Coronary artery (tissue), 2 donors: ENCODE data around the gene RESP18.

Source experiments
- DNase-seq: peaks from one replicate; pipeline ENCODE4 v3.0.0-alpha.2; 2017; ENCODE audit warnings: low spot score
- H3K27ac ChIP-seq, 2 donors: fragments of 200-600 bp; sonication (generic); one replicate each; pipeline ENCODE4 v1.5.1; 2016 to 2019
- H3K4me3 ChIP-seq: fragments of 200-600 bp; sonication (generic); 2 replicates; pipeline ENCODE4 v1.5.1; 2016; ENCODE audit warnings: mild to moderate bottlenecking, moderate library complexity
- TF ChIP-seq, protein P1 (sequence below): fragments of 200-600 bp; sonication (generic); IDR thresholded peaks from one replicate; pipeline ENCODE4 v1.5.1; 2019; ENCODE audit warnings: antibody characterized with exemption

RESP18 gene

GRCh38 chr2:219332542-219332941 is at the start of gene RESP18:
RESP18 (minus strand) TSS chr2:219332744.
- DNase-seq: no peak
- TF ChIP-seq, protein P1, sequence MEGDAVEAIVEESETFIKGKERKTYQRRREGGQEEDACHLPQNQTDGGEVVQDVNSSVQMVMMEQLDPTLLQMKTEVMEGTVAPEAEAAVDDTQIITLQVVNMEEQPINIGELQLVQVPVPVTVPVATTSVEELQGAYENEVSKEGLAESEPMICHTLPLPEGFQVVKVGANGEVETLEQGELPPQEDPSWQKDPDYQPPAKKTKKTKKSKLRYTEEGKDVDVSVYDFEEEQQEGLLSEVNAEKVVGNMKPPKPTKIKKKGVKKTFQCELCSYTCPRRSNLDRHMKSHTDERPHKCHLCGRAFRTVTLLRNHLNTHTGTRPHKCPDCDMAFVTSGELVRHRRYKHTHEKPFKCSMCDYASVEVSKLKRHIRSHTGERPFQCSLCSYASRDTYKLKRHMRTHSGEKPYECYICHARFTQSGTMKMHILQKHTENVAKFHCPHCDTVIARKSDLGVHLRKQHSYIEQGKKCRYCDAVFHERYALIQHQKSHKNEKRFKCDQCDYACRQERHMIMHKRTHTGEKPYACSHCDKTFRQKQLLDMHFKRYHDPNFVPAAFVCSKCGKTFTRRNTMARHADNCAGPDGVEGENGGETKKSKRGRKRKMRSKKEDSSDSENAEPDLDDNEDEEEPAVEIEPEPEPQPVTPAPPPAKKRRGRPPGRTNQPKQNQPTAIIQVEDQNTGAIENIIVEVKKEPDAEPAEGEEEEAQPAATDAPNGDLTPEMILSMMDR: no peak
- H3K4me3 ChIP-seq: no peak within 1 kb of the TSS
- H3K27ac ChIP-seq: no peak within 1 kb of the TSS

- TF ChIP-seq, protein P1: no peak
- H3K27ac ChIP-seq: no peak overlapping the region
- no peak for DNase-seq
These were observed 48.9 kb upstream of the RESP18 start for GRCh38 chr2:219381448-219381847.

DNA sequence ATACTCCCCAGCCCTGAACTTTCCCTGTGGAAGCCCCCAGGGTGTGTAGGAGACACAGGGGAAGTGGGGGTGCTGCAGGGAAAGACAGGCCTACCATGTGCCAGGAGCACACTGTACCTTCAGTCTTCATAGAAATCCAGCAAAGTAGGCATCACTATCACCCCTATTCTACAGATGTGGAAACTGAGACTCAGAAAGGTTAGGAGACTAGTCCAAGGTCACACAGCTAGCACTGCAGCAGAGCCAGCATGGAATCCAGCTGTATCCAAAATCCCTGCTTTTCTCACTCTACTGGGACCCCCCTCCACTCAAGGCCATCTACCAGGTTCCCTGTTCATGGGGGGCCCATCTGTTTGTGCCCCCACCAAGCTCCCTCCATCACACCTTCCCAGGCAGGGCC is 48.4 kb upstream of the RESP18 start:
- DNase-seq: no peak
- Histone ChIP-seq H3K4me3 (no peak overlapping the region), H3K27ac (no peak overlapping the region)
- TF ChIP-seq, protein P1: no peak

More at GRCh38 chr2:219381448-219381847, 48.9 kb upstream of the RESP18 start:
- H3K4me3 ChIP-seq: no peak overlapping the region

DNA sequence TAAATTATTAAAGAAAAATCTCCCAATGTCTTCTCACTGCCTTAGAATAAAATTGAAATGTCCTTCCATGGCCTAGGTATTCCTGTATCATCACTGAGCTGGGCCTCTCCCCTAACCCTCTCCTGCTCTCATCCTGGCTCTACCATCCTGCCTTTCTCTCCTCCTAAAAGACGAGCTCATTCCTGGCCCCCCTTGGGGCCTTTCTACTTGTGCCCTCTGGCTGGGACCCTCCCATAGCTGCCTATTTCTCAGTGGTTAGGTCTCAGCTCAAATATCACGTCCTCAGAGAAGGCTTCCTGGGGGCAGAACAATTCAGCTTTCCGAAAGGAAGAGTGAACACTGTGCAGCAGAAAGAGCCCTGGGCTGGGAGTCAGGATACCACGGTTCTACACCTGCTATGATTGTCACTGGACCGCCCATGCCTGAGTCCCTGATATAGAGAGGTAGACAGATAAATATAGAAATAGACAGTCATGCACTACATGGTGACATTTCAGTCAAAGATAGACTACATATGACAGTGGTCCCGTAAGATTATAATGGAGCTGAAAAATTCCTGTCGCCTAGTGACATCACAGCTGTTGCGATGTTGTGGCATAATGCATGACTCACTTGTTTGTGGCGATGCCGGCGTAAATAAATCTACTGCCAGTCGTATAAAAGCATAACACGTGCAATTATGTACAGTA is 45.8 kb upstream of the RESP18 start:
- no peak for DNase-seq
- H3K27ac ChIP-seq: no peak overlapping the region
- no peak overlapping the region for H3K4me3 ChIP-seq
- TF ChIP-seq, protein P1: no peak

DNA sequence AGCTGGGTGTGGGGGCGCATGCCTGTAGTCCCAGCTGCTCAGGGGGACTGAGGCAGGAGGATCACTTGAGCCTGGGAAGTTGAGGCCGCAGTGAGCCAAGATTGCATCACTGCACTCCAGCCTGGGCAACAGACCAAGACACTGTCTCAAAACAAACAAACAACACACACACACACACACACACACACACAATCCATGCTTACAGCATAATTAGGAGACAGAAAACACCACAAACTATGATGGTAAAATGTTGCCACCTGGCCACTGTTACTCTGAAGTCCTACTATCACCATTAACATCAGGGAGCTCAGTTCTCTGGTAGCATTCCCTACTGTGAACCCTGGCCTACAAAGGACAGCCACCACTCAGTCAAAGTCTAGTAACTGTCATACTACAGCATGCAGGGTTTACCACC is 36.9 kb upstream of the RESP18 start:
- H3K4me3 ChIP-seq: peak overlapping the region; percentile 46
- peak overlapping the region in 1 of 2 donors; percentile 80 for H3K27ac ChIP-seq
- DNase-seq: no peak
- TF ChIP-seq, protein P1: no peak

GRCh38 chr2:219368690-219369191 is 36.2 kb upstream of the RESP18 start:
- H3K27ac ChIP-seq: peak overlapping the region; percentile 3 to 80
- no peak for DNase-seq
- H3K4me3 ChIP-seq: peak overlapping the region; percentile 46

More at GRCh38 chr2:219368690-219369191, 36.2 kb upstream of the RESP18 start:
- TF ChIP-seq, protein P1: no peak
